ENCODE results near the gene REEP3. TPM values are rescaled to one million over a fixed set of nuclear protein-coding genes. Genes with fewer than 3 reads are reported as not detected.

The REEP3 gene
- total RNA-seq, 1 donor = 127 TPM

DNA sequence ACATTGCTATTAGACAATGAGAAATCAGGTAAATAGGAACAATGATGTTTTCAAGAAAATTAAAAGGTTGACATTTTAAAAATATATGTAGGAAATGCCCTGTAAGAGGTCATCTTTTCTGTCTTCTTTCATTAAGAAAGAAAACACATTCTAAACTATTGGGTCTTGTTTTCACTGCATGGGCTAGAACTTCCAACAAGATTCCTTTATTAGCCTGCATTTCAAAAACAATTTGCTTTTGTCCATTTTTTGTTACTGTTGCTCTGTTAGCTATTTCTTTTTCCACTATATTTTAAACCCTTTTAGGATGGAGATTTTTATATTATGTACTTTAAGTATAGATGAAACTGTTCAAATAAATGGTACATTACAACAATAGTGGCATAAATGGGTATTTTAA is 9.2 kb downstream of the REEP3 start:
- no peak overlapping the region for H3K4me3 ChIP-seq (ENCODE audit: low read depth, low read length)
- no peak for DNase-seq (ENCODE audit: low read depth)

DNA sequence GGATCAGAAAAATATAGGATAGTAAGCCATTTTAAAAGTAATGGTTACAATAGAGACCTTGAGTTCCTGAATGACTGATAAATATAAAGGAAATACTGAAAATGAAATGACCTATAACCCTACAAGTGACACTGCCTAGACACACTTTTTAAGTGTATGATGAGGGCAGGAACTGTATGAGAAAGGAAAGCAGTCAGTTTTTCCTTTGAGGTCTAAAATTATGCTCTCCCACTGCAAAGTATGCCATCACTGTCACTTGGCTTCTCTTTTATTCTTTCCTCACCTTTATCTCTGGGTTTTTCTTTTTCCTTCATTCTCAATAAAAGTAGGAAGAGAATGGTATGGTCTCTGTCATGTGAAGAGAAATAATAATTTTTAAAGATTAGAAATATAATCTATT is 13.5 kb downstream of the REEP3 start:
- TF ChIP-seq, protein P1, sequence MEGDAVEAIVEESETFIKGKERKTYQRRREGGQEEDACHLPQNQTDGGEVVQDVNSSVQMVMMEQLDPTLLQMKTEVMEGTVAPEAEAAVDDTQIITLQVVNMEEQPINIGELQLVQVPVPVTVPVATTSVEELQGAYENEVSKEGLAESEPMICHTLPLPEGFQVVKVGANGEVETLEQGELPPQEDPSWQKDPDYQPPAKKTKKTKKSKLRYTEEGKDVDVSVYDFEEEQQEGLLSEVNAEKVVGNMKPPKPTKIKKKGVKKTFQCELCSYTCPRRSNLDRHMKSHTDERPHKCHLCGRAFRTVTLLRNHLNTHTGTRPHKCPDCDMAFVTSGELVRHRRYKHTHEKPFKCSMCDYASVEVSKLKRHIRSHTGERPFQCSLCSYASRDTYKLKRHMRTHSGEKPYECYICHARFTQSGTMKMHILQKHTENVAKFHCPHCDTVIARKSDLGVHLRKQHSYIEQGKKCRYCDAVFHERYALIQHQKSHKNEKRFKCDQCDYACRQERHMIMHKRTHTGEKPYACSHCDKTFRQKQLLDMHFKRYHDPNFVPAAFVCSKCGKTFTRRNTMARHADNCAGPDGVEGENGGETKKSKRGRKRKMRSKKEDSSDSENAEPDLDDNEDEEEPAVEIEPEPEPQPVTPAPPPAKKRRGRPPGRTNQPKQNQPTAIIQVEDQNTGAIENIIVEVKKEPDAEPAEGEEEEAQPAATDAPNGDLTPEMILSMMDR (IDR thresholded peaks at IDR 0.05; ENCODE audit: insufficient read depth, low read depth, low read length) = no peak
- DNase-seq (ENCODE audit: low read depth) = no peak
- H3K4me3 ChIP-seq (ENCODE audit: low read depth, low read length) = no peak overlapping the region

More for the DNA sequence above, 9.2 kb downstream of the REEP3 start:
- TF ChIP-seq, protein P1 (IDR thresholded peaks at IDR 0.05; ENCODE audit: insufficient read depth, low read depth, low read length) = no peak

DNA sequence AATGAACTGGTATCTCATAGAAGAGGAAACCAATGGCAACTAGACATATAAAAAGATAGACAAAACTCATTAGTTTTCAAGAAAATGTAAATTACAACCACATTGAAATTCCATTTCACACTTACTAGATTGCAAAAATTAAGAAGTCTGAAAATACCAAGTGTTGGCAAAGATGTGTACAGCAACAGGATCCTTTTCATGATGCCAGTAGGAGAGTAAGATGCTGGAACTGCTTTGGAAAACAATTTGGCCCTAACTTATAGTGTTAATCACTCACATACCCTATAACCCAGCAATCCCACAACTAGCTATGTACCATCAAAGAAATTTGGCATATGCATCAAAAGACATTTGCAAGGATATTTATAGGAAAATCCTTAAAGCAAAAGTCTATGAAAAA is 15.5 kb downstream of the REEP3 start:
- TF ChIP-seq, protein P1 (IDR thresholded peaks at IDR 0.05; ENCODE audit: insufficient read depth, low read depth, low read length) = no peak
- no peak for DNase-seq (ENCODE audit: low read depth)
- H3K4me3 ChIP-seq (ENCODE audit: low read depth, low read length) = no peak overlapping the region

DNA sequence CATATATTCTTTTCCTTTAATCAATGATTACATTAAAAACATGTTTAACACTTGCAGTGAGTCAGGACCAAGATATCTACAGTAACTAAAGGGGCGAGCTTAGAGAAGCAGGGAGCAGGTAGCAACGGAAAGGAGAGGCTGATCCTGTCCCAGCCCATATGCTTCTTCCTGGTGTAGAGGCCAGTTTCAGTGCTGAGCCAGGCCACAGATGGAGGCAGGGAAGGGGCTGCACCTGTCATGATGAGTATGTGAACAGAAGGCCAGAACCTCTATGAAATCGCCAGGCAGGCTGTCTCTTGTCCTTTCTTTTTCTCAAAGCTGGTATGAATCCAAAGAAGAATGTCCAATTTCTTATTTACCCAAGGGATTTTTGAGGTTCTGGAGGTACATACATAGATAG is 16.3 kb downstream of the REEP3 start:
- TF ChIP-seq, protein P1 (IDR thresholded peaks at IDR 0.05; ENCODE audit: insufficient read depth, low read depth, low read length) = no peak
- no peak overlapping the region for H3K4me3 ChIP-seq (ENCODE audit: low read depth, low read length)
- DNase-seq (ENCODE audit: low read depth) = no peak

DNA sequence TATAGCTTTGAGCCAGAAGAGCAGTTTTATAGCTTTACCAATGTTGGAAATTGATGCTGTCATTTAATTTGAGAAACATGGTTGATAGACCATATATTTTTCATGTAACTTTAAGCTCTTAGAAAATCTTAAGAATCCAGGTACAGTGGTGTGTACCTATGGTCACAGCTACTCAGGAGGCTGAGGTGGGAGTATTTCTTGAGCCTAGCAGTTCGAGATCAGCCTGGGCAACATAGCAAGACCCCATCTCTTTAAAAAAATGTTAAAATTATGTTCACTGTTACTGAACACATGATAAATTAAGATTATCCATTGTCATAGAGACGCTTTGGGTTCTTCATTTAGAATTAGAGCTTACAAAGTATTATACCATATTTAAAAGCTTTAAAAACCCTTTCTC is 18.2 kb downstream of the REEP3 start:
- TF ChIP-seq, protein P1 (IDR thresholded peaks at IDR 0.05; ENCODE audit: insufficient read depth, low read depth, low read length) = no peak
- DNase-seq (ENCODE audit: low read depth) = no peak
- no peak overlapping the region for H3K4me3 ChIP-seq (ENCODE audit: low read depth, low read length)

DNA sequence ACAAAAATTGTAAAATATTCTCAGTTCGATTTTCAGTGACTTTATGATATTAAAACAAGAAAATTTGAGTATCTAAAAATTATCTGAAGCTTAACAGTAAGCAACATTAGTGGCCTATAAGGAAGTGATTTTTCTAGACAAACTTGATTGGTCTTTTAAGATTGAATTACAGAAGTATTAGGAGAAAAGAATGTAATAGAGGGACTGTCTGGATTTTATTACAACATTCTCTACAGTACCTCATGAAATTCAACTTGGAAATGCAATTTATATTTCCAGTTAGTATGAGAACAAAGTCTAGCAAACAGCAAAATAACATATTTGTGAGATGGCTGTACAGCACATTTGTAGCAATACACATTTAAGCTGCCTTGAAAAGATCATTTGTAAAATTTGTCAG is 18.8 kb downstream of the REEP3 start:
- DNase-seq (ENCODE audit: low read depth) = no peak

More for the DNA sequence above, 18.8 kb downstream of the REEP3 start:
- TF ChIP-seq, protein P1 (IDR thresholded peaks at IDR 0.05; ENCODE audit: insufficient read depth, low read depth, low read length) = no peak
- H3K4me3 ChIP-seq (ENCODE audit: low read depth, low read length) = no peak overlapping the region

All from fibroblast of villous mesenchyme (primary cell).